ENCODE measurements around the gene FOXF2. TPM values are rescaled to one million over a fixed set of nuclear protein-coding genes. Genes with fewer than 3 reads are reported as not detected.
"Not testable (repeated sequence)": the region's sequence is repeated elsewhere in the genome, so short reads cannot be mapped to it uniquely, and the experiment has no call there.

FOXF2 gene
- total RNA-seq, 2 donors from 2014 or later: 4.9 to 14.1 TPM

DNA sequence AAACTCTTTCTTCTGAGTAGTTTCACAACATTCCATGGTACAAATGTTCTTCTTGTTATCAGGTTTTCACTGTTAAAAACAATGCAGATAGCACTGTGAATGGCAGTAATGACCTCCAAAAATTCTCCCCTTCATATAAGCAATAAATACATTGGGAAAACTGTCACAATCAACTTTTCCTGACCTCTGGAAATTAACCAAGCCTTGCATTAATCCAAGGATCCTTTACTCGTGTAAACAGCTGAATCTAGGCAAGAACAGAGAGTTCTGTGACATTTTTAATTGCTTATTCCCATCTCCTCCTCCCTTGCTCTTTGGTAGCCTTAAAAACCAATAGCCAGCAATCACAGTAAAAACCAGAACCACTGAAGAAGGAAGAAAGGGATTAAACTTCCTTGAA lies 39.7 kb upstream of the FOXF2 start:
- Histone ChIP-seq H3K4me1 (replicated peaks) (no peaks in the 10 kb centered on the region), H3K9me3 (no peaks in the 10 kb centered on the region), H3K27ac (no peak overlapping the region), H3K36me3 (no peaks in the 10 kb centered on the region), H3K27me3 (replicated peaks; ENCODE audit: insufficient read depth) (no peaks in the 10 kb centered on the region), H3K4me3 (no peak overlapping the region)
- WGBS: 34% methylated on average over 1 of the region's 1 CpG
- intact Hi-C loops (cut with DNase I): no loop called here
- DNase-seq (ENCODE audit: low spot score): no peak
- no peak for TF ChIP-seq POLR2AphosphoS5 (IDR thresholded peaks at IDR 0.05)
- TF ChIP-seq, protein P1, sequence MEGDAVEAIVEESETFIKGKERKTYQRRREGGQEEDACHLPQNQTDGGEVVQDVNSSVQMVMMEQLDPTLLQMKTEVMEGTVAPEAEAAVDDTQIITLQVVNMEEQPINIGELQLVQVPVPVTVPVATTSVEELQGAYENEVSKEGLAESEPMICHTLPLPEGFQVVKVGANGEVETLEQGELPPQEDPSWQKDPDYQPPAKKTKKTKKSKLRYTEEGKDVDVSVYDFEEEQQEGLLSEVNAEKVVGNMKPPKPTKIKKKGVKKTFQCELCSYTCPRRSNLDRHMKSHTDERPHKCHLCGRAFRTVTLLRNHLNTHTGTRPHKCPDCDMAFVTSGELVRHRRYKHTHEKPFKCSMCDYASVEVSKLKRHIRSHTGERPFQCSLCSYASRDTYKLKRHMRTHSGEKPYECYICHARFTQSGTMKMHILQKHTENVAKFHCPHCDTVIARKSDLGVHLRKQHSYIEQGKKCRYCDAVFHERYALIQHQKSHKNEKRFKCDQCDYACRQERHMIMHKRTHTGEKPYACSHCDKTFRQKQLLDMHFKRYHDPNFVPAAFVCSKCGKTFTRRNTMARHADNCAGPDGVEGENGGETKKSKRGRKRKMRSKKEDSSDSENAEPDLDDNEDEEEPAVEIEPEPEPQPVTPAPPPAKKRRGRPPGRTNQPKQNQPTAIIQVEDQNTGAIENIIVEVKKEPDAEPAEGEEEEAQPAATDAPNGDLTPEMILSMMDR (IDR thresholded peaks at IDR 0.05): no peak
- TF ChIP-seq POLR2A (IDR thresholded peaks at IDR 0.05): no peak

DNA sequence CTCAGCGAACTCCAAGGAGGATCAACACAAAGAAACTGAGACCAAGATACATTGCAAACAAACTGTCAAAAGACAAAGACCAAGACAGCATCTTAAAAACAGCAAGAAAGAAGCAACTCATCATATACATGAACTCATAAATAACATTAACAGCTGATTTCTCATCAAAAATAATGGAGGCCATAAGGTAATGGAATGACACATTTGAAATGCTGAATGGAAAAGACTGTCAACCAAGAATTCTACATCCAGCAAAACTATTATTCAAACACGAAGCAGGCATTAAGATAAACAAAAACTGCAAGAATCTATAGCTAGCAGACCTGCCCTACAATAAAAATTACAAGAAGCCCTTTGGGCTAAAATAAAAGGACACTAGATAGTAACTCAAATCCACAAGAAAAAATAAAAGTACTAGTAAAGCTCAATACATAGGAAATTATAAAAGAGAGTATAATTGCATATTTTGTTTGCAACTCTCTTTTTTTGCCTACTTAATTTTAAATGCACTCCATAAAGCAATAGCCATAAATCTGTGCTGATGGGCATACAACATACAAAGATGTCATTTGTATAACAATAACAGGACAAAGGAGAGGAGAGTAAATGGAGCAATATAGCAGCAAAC lies 37.9 kb upstream of the FOXF2 start:
- no peak for DNase-seq (ENCODE audit: low spot score)
- H3K4me3 ChIP-seq: no peak overlapping the region
- no peaks in the 10 kb centered on the region for H3K4me1 ChIP-seq (replicated peaks)
- TF ChIP-seq, protein P1 (IDR thresholded peaks at IDR 0.05): no peak
- no peak for TF ChIP-seq POLR2A (IDR thresholded peaks at IDR 0.05)
- no peak for TF ChIP-seq POLR2AphosphoS5 (IDR thresholded peaks at IDR 0.05)
- H3K27ac ChIP-seq: no peak overlapping the region
- intact Hi-C loops (cut with DNase I): no loop called here
- 78% methylated on average over 2 of the region's 2 CpGs for whole genome bisulfite sequencing
- H3K36me3 ChIP-seq: no peaks in the 10 kb centered on the region
- no peaks in the 10 kb centered on the region for H3K27me3 ChIP-seq (replicated peaks; ENCODE audit: insufficient read depth)
- no peaks in the 10 kb centered on the region for H3K9me3 ChIP-seq

DNA sequence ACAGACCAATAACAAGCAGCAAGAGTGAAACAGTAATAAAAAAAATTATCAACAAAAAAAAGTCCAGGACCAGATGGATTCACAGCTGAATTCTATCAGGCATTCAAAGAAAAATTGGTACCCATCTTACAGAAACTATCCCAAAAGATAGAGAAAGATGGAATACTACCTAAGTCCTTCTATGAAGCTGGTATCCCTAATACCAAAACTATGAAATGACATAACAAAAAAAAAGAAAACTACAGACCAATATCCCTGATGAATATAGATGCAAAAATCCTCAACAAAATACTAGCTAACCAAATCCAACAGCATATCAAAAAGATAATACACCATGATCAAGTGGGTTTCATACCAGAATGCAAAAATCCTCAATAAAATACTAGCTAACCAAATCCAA lies 34.3 kb upstream of the FOXF2 start:
- intact Hi-C loops (cut with DNase I); H3K9me3 ChIP-seq; DNase-seq (ENCODE audit: low spot score); H3K36me3 ChIP-seq; H3K27ac ChIP-seq; H3K27me3 ChIP-seq (replicated peaks; ENCODE audit: insufficient read depth); H3K4me3 ChIP-seq; H3K4me1 ChIP-seq (replicated peaks): not testable (repeated sequence)

DNA sequence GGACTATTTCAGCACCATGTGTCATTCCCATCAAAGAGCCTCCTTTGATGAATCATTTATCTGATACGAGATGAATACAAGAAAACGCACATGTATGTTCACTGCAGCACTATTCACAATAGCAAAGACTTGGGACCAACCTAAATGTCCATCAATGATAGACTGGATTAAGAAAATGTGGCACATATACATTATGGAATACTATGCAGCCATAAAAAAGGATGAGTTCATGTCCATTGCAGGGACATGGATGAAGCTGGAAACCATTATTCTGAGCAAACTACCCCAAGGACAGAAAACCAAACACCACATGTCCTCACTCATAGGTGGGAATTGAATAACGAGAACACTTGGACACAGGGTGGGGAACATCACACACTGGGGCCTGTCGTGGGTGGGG lies 27.7 kb upstream of the FOXF2 start:
- intact Hi-C loops (cut with DNase I); H3K4me1 ChIP-seq (replicated peaks); H3K27me3 ChIP-seq (replicated peaks; ENCODE audit: insufficient read depth); H3K9me3 ChIP-seq; DNase-seq (ENCODE audit: low spot score); H3K36me3 ChIP-seq; H3K27ac ChIP-seq; H3K4me3 ChIP-seq: not testable (repeated sequence)
- 85% methylated on average over 4 of the region's 4 CpGs for WGBS

DNA sequence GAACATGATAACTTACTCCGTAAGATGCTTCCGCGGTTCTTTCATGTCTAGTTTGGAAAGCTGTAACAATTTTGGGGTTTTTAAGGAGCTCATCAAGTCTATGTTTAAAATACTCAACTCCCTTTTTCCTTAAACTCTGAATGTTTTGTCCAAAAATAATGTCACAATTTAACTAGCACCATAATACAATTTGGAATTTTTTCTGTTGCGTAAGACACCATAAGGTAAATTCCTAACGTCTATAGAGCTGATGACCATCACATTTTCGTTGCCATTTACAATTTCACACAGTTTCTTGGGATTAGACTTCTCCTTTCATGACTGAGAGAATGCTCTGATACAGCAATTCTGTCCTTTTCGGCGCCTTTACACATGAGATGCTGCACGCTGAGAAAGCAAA lies 26.7 kb upstream of the FOXF2 start:
- Histone ChIP-seq H3K27me3 (replicated peaks; ENCODE audit: insufficient read depth) (no peaks in the 10 kb centered on the region), H3K27ac (no peak overlapping the region), H3K4me3 (no peak overlapping the region), H3K4me1 (replicated peaks) (no peaks in the 10 kb centered on the region), H3K36me3 (no peaks in the 10 kb centered on the region), H3K9me3 (no peaks in the 10 kb centered on the region)
- intact Hi-C loops (cut with DNase I): no loop called here
- 95% methylated on average over 9 of the region's 9 CpGs for WGBS
- DNase-seq (ENCODE audit: low spot score): no peak
- TF ChIP-seq POLR2A (IDR thresholded peaks at IDR 0.05) (no peak), POLR2AphosphoS5 (IDR thresholded peaks at IDR 0.05) (no peak)
- TF ChIP-seq, protein P1 (IDR thresholded peaks at IDR 0.05): no peak

DNA sequence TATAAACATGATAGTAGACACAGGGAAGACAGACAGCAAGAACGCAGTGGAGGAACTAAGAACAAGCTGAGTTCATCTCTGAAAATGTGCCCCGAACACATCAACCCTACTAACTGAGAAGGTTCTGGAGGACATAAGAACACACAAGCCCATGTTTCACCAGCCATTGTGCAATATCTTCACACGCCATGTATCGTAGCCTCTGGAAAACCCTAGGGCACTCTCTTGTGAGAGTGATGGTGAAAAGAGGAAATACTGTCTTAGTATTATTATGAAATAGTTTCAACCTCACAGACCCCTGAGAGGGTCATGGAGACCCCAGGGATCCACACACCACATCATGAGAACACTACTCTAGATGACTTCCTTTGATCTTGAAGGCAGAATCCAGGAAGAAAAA lies 26.1 kb upstream of the FOXF2 start:
- TF ChIP-seq POLR2AphosphoS5 (IDR thresholded peaks at IDR 0.05): no peak
- TF ChIP-seq, protein P1 (IDR thresholded peaks at IDR 0.05): no peak
- TF ChIP-seq POLR2A (IDR thresholded peaks at IDR 0.05): no peak
- WGBS: 88% methylated on average over 4 of the region's 4 CpGs
- no peak for DNase-seq (ENCODE audit: low spot score)
- Histone ChIP-seq H3K27ac (no peak overlapping the region), H3K4me1 (replicated peaks) (no peaks in the 10 kb centered on the region), H3K36me3 (no peaks in the 10 kb centered on the region), H3K27me3 (replicated peaks; ENCODE audit: insufficient read depth) (no peaks in the 10 kb centered on the region), H3K9me3 (no peaks in the 10 kb centered on the region), H3K4me3 (no peak overlapping the region)
- intact Hi-C loops (cut with DNase I): no loop called here

All from prostate gland (tissue), 2 donors.